GM18861 (cell line): ENCODE data around the gene C15orf39.
"Not testable (repeated sequence)": the region's sequence is repeated elsewhere in the genome, so short reads cannot be mapped to it uniquely, and the experiment has no call there.

Source experiments
- ATAC-seq: cut with Tn5 transposase; IDR thresholded peaks from one replicate; pipeline ENCODE4 v1.9.1; 2021; ENCODE audit not compliant: unreplicated experiment

The C15orf39 gene

DNA sequence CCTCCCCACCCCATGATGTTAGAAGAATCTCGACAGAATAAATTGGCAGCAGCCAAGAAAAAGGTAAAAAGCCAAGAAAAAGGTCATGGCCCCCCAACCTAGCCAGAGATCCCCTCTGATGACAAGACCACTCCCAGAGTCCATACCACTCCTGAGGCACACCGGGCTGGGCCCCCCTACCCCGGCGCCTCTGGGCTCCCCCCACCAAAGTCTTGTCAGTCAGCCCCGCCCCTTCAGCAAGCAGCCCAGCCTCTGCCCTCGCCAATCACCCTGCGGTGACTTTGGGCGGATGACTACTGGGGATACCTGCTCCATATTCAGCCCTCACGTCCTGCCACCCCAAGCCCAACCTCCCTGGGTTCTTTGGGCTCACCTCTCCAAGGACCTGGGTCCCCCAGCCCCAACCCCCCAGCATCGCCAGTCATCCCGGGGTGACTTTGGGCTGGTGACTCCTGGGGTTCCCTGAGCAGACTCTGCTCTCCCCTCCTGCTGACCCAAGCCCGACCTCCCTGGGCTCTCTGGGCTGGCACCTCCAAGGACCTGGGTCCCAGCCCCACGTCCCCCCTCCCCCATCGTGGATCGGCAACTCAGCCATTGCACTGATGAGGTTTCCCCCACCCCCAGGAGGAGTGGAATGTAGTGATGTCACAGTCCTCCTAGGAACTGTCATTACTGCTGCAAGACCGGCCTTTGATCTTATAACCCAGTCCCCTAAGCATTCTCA lies 57.1 kb downstream of the C15orf39 start:
- not testable (repeated sequence) for ATAC-seq

DNA sequence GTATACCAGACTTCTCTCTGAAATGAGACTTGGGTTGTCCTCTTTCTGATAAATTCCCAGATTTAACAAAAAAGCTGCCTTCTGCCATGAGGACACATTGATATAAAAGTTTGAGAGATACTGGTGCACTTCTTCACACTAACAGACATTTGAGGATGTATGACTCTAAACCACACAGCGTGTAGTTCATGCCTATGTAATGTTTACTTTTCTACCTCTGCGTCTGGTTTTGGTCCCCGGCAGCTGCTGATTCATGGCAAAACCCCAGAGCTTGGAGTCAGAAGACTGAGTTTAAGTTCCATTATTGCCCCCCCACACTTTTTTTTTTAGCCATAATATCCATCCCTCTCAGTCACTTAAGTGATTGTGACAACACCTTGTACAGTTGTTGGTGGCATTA lies 58.2 kb downstream of the C15orf39 start:
- not testable (repeated sequence) for ATAC-seq
